ENCODE data around the gene SLC15A3.

- TF ChIP-seq CTCF (IDR thresholded peaks at IDR 0.05; ENCODE audit: insufficient read depth, low read length, poor library complexity, severe bottlenecking) (no peak), EZH2phosphoT487 (conservative IDR thresholded peaks at IDR 0.05; ENCODE audit: low read length) (no peak)
These were observed 421 bp downstream of the SLC15A3 start for GRCh38 chr11:60951606-60951903.
